Liver (tissue), 3 donors: ENCODE measurements around the gene RSU1.

Source experiments
- ATF3 ChIP-seq: IDR thresholded peaks from 2 replicates; pipeline ENCODE4 v1.6.1; 2016; ENCODE audit warnings: antibody characterized with exemption
- CTCF ChIP-seq: fragments of 150-350 bp; IDR thresholded peaks from 2 replicates; pipeline ENCODE4 v1.5.1; 2017; ENCODE audit warnings: improper control_type of control experiment, low read depth, low read length; ENCODE audit not compliant: missing input control
- GABPA ChIP-seq, 2 donors: IDR thresholded peaks in 1 of 2; conservative IDR thresholded peaks in 1 of 2; 2 replicates each; pipeline ENCODE4 v1.6.1; 2016; ENCODE audit warnings: antibody characterized with exemption in 2 of 2, mild to moderate bottlenecking in 1 of 2, moderate library complexity in 1 of 2
- HNF4A ChIP-seq, 2 donors: conservative IDR thresholded peaks; 2 replicates each; pipeline ENCODE4 v1.6.1; 2016; ENCODE audit warnings: antibody characterized with exemption in 2 of 2, mild to moderate bottlenecking in 2 of 2
- HNF4G ChIP-seq: IDR thresholded peaks from 2 replicates; pipeline ENCODE4 v1.6.1; 2016; ENCODE audit warnings: antibody characterized with exemption
- JUND ChIP-seq, 2 donors: IDR thresholded peaks; 2 replicates each; pipeline ENCODE4 v1.6.1; 2016; ENCODE audit warnings: antibody characterized with exemption in 2 of 2
- NR2F2 ChIP-seq: IDR thresholded peaks from 2 replicates; pipeline ENCODE4 v1.6.1; 2016; ENCODE audit warnings: antibody characterized with exemption
- RAD21 ChIP-seq, 2 donors: IDR thresholded peaks; 2 replicates each; pipeline ENCODE4 v1.6.1; 2016; ENCODE audit warnings: antibody characterized with exemption in 2 of 2, mild to moderate bottlenecking in 2 of 2
- REST ChIP-seq: IDR thresholded peaks from 2 replicates; pipeline ENCODE4 v1.6.1; 2016; ENCODE audit warnings: antibody characterized with exemption, mild to moderate bottlenecking
- RXRA ChIP-seq, 2 donors: IDR thresholded peaks; 2 replicates each; pipeline ENCODE4 v1.6.1; 2017 to 2018; ENCODE audit warnings: antibody characterized with exemption in 2 of 2, mild to moderate bottlenecking in 1 of 2
- SP1 ChIP-seq: IDR thresholded peaks from 2 replicates; pipeline ENCODE4 v1.6.1; 2018; ENCODE audit warnings: antibody characterized with exemption, mild to moderate bottlenecking
- TAF1 ChIP-seq: conservative IDR thresholded peaks from 2 replicates; pipeline ENCODE4 v1.6.1; 2016; ENCODE audit warnings: antibody characterized with exemption, mild to moderate bottlenecking
- YY1 ChIP-seq: IDR thresholded peaks from 2 replicates; pipeline ENCODE4 v1.6.1; 2016; ENCODE audit warnings: antibody characterized with exemption, mild to moderate bottlenecking
- TF ChIP-seq, protein P1 (sequence below): IDR thresholded peaks from 2 replicates; pipeline ENCODE4 v1.6.1; 2016; ENCODE audit warnings: antibody characterized with exemption
- donor health status: healthy.
- donor health status: healthy.

DNA sequence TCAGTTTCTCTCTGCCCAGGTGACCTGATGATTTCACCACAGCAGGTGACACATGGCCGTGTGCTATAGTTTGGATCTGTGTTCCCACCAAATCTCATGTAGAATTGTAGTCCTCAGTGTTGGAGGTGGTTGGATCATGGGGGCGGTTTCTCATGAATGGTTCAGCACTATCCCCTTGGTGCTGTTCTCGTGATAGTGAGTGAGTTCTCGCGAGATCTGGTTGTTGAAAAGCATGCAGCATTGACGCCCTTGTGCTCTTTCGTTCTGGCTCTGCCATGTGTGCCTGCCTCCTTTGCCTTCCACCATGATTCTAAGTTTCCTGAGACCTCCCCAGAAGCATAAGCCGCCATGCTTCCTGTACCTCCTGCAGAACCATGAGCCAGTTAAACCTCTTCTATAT, 210.3 kb downstream of the RSU1 start:
- TF ChIP-seq CTCF (no peak), SP1 (no peak), JUND (IDR thresholded peaks at IDR 0.05) (no peak), NR2F2 (no peak), TAF1 (no peak), HNF4A (conservative IDR thresholded peaks at IDR 0.05) (no peak), YY1 (no peak), GABPA (IDR thresholded peaks at IDR 0.05 in 1 of 2, conservative IDR thresholded peaks at IDR 0.05 in 1 of 2) (no peak), REST (no peak), RAD21 (IDR thresholded peaks at IDR 0.05) (no peak), ATF3 (no peak), RXRA (IDR thresholded peaks at IDR 0.05) (no peak), HNF4G (no peak)
- TF ChIP-seq, protein P1, sequence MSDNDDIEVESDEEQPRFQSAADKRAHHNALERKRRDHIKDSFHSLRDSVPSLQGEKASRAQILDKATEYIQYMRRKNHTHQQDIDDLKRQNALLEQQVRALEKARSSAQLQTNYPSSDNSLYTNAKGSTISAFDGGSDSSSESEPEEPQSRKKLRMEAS = no peak
